HuH-7.5 (cell line): ENCODE measurements around the gene GIPC3.
A peak's percentile ranks its signal among the peaks of the same experiment; 100 is the strongest.
"Not testable (repeated sequence)": the region's sequence is repeated elsewhere in the genome, so short reads cannot be mapped to it uniquely, and the experiment has no call there.

ENCODE experiments used
- DNase-seq: peaks from one replicate; pipeline ENCODE4 v3.0.0; 2011; ENCODE audit warnings: low spot score

GIPC3 gene

DNA sequence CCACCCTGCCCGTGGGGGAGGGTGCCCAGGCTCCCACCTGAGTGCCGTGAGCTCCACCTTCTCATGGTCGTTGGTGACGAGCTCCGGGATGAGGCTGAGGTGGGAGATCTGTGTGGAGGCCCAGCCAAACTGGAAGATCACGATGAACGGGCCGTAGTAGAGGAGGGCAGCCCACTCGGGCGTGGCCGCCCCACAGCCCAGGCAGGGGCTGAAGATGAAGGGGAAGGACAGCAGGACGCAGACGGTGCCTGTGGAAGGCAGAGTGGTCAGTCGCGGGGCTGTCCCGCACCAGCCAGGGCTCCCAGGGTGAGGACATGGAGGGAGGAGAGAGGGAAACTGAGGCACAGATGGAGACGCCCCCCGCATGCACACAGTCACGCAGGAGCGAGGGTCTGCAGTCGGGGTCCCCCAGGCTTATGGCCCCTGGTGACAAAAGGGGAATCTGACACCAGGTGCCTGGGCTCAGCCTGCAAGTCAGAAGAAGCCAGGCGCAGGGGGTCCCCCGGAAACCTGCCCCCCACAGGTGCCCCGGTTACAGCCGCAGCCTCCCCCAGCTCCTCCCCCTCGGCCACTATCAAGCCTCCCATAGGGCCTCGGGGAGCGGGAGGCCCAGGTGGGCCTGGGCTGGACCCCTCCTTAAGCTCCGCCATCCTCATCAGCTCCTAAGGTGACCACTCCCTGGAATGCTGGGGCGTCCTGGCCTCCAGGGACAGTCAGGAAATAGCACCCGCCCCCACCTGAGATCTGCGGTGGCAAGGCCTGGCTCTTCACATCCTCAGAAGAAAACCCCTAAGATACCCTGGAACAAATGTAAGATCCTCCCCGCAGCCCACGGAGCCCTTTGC lies 34.1 kb upstream of the GIPC3 start:
- no peak for DNase-seq

DNA sequence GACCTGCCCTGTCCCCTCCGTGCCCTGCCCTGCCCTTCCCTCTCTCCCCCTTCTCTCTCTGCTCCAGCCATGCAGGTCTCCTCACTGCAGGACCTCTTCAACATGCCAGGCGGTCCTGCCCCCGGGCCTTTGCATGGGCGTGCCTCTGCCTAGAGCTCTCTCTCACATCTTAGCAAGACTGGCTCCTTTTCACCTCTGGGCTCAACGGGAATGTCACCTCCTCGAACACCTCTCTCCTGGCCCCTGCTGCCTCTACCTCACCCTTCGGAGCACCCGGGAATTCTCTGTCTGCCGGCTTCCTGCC lies 33.5 kb upstream of the GIPC3 start:
- no peak for DNase-seq

DNA sequence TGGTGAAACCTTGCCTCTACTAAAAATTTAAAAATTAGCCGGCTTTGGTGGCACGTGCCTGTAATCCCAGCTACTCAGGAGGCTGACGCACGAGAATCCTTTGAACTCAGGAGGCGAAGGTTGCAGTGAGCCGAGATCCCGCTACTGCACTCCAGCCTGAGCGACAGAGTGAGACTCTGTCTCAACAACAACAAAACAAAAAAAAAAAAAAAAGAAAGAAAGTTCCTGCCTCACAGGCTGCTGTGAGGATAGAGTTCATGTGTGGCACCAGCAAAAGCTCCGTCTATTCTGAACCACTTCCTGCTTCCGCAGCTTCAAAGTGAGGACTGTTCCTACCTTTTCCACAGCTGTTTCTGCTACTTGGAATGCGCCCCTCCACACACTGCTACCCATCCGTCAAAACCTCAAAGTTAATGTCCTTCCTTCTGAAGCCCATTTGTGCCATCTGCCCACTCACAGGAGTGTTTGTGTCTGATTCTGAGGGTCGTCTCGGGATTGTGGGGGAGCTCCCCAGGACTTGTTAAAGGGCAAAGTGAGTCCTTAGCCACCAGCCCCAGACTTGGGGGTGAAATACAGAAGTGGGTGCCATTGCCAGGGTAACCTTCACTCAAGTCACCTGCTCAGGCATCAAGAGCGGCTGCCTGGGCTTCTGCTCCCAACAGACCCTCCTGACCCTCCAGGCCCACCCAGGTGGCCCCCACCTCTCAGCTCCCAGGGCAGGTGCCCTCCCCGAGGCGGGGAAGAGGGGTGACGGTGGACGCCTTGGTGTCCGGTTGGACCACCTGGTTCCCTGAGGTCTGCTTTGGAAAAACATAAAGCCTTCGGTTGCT lies 30.8 kb upstream of the GIPC3 start:
- DNase-seq = no peak

DNA sequence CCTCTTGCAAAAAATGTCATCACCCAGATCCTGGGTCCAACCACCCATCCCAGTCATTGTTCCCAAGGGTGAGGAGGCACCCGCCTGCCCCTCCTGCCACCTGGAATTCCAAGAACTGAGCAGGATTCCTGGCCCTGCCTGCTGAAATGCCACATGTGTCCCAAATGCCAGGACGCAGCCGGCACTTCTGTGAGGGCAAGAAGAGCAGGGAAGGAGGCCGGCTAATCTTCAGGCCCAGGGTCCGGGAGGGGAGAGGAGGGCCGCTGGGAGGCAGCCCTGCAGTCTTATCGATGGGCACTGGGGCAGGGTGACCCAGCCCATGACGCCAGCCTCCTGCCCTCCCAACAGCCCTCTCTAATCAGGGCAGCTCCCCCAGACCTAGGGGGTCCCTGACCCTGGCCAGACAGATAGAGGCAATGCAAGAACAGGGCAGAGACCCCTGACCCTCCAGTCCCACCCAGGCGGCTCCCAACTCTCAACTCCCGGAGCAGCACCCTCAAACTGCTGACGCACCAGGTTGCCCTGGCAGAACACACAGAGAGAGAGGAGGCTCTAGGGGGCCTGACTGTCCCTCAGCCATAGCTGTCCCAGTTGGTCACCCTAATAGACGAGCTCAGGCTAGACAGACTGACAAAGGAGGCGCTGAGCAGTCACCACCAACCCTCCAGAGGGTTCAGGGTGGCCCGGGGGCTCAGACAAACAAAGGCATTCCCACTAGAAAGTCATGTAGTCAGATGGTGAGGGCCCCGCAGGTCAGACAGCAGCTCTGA lies 29.4 kb upstream of the GIPC3 start:
- no peak for DNase-seq

DNA sequence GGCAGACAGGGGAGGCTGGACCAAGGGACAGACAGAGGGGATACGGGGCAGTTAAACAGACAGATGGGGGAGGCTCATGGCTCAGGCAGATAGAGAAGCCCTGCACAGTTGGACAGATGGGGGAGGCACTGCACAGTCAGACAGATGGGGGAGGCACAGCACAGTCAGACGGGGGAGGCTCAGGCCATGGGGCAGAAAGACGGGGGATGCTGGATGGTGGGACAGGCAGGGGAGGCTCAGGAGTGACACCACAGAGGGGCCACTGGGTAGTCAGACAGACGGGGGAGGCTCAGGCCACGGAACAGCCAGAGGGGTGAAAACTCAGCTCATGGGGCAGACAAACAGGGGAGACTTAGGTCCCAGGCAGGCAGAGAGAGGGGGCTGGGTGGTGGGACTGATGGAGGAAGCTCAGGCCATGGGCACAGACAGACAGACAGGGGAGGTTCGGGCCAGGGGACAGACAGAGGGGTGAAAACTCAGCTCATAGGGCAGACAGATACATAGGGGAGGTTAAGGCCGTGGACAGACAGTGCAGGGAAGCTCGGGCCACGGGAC lies 28.8 kb upstream of the GIPC3 start:
- no peak for DNase-seq

DNA sequence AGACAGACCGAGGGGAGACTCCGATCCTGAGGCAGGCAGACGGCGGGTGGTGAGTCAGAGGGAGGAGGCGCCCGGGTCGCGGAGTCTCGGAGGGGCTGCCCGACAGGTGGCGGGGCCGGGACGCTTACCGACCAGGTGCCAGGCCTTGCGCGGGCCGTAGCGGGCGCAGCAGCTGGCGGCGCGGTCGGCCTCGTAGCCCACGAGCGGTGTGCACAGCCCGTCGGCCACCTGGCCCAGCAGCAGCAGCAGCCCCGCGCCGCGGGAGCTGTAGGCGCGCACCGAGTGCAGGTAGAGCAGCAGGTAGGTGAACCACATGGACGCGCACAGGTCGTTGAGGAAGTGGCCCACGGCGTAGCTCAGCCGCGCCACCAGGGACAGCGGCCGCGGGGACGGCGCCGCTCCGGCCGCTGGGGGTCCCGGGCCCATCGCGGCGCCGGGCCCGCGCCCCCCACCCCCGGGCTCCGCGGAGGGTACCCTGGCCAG lies 28.3 kb upstream of the GIPC3 start:
- DNase-seq = peak; percentile 68

DNA sequence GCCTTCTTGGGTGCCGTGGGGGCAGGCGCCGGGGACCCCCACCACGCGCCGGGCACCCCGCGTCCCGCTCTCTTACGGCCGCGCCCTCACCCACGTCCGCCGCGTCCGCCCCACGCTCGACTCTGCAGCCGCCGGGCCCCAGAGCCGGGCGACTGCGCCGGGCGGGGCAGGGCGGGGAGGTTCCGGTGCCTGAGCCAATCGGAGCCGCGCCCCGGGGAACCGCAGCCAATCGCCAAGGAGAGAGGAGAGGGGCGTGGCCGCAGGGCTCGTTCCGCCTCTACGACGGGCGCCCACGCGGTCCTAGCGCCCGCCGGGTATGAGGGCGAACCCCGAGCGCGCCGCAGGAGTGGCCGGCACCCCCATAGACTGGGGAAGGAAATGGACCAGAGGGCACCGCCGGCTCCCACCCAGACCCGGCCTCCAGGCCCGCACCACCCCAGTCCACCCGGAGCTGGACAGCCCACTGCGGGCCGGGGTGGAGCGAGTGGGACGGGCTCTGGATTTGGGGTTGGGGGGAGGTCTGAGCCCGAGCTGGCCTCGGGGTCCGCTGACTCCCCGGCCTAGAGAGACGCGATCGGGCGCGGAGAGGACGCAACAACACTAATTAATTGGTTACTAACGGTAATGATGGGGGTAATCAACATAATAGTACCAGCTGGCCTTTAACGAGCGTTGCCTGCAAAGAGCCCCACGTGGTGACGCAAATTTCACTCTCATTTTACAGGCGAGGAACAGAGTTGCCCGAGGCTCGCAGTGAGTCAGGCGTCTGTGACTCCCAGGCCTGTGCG lies 27.6 kb upstream of the GIPC3 start, which contains the start of gene MFSD12:
Gene MFSD12, minus strand, starts transcription at position 126 of the 788 bp plus-strand sequence. CDS start 183 bp downstream, outside the sequence.
- DNase-seq = peak; percentile 100

DNA sequence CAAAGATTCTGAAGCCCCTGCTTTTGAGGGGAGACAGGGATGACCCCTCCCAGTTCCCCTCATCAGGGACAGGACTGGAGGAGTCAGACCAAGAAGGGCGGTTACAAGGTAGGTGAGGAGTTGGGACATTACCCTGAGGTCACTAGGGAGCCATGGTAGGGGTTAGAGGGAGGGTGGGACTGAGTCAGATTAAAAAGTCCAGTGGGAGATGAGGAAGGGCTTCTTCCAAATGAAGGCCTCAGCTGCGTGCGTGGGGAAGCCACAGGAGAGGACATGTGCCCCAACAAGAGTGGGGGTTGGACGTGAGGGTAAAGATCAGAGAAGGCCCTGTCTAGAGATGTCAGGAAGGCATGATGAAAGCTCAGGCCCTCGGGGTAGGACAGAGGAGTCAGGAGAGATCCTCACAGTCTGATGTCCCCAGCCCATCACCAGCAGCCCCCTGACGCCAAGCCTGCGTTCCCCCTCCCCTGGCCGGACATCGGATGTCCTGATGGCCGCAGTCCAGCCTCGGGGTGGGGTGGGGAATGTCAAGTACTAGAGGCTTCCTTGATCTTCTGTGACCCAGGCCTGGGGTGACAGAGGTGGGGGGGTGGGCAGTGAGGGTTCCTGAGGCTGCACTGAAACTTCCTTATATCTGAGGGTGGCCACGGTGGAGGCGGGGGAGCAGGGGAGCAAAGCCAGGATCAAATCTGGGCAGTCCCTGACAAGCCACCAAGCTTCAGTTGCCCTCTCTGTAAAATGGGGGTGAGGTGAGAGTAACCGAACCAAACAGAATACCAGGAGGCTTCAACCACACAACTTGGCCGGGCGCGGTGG lies 21.4 kb upstream of the GIPC3 start:
- DNase-seq = no peak

DNA sequence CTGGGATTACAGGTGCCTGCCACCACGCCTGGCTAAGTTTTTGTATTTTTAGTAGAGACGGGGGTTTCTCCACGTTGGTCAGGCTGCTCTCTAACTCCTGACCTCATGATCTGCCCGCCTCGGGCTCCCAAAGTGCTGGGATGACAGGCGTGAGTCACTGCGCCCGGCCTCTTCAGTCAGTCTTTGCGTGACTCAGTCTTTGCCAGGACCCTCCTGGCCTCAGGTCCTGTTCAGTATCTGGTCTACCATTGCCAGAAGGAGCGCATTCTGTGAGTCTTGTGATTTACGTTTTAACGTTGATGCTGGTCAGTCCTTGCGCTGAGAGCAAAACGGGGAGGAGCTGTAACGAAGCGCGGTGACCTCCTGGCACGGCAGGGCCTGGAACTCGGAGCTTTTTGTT lies 20.1 kb upstream of the GIPC3 start:
- no peak for DNase-seq

DNA sequence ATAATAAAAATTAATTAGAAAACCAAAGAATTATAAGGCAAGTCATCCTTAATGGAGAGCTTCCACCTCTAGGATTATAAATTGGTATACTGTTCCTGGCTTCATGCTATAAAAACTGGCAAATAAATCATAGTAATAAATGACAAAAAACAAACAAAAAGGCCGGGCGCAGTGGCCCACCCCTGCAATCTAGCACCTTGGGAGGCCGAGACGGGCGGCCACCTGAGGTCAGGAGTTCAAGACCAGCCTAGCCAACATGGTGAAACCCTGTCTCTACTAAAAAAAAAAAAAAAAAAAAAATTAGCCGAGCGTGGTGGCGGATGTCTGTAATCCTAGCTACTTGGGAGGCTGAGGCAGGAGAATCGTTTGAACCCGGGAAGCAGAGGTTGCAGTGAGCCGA lies 15.2 kb upstream of the GIPC3 start:
- not testable (repeated sequence) for DNase-seq

DNA sequence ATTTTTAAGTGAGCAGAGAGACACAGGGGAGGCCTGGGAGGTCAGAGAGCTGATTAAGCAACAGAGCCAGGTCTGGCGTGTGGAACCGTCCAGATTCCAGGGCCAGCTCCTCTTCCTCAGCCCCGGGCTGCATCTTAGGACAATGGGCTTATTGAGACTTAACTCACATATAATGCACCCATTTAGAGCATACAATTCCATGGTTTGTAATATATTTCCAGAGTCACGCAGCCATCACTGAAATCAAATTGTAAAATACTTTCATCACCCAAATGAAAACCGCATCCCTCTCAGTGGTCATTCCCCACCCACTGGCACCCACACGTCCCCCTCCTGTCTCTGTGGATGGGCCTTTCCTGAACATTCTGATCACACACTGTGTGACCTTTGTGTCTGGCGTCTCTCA lies 14.7 kb upstream of the GIPC3 start:
- DNase-seq = no peak

DNA sequence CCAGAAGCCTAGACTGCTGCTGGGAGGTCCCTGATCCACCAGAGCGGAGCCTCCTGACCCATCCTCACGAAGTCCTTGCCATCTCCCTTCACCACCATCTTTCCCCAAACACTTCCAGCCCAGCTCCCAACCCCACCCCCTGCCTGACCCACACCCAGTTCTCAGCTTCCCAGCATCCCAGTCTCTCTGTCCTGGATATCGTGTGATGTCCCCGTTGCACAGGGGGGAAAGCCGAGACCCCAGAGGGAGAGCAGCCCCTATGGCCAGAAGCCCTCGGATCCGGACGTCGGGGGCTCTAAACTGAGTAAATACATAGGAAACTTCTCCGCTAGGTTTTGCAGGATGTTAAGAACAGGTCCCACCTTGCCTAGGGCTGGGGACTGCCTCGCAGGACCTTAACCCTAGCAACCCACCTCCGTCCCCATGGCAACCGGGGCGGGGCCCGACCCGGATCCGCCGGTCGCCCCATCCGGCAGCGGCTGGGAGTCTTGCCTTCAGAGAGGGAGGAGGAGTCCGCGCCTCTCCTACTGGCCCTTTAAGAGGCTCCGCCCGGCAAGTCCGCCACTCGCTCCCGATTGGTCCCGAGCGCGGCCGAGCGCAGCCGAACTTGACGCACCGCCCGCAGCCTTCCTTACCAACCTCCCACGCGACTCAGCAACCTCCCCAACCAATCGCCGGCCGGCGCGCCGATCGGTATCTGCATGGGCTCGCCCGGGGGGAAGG lies 13.0 kb upstream of the GIPC3 start:
- peak; percentile 99 for DNase-seq

DNA sequence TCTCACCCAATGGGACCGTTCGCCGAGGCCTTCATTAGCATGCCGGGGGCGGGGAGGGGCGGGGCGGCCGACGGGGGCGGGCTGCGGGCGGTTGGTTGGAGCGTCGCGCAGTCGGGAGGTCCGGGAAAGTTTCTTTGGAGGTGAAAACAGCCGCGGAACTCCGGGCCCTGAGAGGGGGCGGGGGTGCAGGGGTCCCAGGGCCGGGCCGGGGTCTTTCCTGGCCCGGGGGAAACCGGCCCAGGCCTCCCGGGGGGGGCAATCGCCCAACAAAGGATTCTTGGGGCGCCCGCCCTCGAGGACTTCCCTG lies 12.5 kb upstream of the GIPC3 start, which contains the start of gene HMG20B:
Gene HMG20B, plus strand, starts transcription at position 90 of the 307 bp plus-strand sequence. CDS start 366 bp downstream, outside the sequence.
- DNase-seq = no peak

DNA sequence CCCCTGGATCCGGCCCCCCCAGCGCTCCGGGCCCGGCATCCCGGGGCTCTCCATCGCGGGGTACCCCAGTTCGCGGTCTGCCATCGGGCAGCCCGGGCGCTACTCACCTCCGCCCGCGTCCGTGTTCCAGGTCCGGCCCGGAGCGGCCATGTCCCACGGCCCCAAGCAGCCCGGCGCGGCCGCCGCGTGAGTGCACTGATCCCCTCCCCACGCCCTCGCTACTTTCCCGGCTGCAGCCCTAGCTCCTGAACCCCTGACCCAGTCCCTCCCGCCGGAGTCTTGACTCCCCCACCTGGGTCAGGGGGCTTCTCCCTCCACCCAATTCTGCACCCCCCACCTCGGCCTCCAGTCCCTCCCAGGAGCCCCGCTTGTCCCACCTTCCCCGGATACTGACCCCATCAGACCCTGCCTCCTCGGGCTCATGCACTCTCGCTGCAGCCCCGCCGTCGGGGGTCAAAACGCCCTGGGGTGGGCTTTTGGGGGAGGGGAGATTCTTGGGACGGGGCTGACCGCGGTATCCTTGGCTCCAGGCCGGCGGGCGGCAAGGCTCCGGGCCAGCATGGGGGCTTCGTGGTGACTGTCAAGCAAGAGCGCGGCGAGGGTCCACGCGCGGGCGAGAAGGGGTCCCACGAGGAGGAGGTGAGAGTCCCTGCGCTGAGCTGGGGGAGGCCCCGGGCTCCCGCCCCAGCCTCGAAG lies 12.0 kb upstream of the GIPC3 start:
- DNase-seq = peak; percentile 23

DNA sequence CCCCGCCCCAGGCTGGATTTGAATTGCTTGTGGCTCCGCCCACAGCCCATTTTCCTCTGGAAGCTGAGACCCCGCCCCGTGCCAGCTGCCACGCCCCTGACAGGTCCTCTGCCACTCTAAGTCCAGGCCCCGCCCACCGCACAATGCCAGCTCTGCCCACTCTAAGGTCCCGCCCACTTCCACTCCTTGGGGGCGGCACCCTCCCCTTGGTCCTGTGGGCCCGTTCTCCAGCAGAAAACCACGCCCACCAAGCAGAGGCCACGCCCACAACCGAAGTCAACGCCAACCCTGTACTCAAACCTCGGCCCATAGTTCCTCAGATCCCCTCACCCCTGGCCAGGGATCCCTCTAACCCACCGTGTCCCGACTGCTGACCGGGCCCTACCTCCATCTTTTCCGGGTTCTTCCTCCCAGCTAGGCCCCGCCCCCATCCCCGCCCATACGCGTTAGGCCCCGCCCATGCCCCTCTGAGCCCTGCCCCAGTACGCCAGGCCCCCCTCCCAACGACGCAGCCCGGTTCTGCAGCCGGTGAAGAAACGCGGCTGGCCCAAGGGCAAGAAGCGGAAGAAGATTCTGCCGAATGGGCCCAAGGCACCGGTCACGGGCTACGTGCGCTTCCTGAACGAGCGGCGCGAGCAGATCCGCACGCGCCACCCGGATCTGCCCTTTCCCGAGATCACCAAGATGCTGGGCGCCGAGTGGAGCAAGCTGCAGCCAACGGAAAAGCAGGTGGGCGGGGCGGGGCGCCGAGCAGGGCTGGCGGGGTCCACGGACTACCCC lies 11.2 kb upstream of the GIPC3 start:
- DNase-seq = peak; percentile 84

DNA sequence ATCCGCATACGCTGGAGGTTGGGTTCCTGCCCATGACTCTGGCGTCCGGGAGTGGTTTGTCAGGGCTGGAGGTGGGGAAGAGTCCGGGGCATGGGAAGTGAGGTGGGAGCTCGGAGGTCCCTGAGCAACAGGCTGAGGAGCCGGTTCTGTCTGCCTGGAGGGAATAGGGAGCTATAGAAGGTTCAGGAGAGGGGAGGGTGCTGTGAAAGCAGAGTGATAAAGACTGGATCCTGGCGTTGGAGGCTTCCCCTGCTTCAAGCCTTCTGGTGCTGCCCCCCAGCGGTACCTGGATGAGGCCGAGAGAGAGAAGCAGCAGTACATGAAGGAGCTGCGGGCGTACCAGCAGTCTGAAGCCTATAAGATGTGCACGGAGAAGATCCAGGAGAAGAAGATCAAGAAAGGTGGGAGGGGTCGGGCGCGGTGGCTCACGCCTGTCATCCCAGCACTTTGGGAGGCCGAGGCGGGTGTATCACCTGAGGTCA lies 10.0 kb upstream of the GIPC3 start:
- DNase-seq = peak; percentile 67

DNA sequence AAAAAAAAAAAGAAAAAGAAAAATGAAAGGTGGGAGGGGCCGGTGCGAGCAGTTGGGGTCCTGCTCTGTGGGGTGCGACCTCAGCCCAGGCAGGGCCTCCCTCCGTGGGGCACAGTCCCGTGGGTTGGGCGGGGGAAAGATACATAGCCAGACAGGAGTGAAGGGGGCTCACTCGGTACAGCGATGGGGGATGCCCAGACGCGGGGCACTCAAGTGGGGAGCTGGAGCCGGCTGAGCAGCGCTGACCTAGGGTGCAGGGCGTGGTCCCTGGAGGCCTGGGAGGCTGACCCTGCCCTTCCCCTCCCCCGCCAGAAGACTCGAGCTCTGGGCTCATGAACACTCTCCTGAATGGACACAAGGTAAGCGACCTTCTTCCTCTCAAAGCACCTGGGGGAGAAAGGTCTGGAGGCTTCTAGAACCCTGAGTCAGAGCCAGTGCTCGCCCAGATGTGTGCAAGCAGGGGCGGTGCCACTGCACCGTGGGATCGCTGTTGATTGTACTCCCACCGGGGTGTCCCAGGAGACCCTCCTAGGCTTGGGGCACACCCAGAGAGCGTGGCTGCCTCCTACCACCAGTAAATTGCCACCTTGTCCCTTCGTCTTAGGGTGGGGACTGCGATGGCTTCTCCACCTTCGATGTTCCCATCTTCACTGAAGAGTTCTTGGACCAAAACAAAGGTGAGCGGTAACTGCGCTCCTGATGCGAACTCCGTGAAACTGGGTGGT lies 9.2 kb upstream of the GIPC3 start:
- DNase-seq = peak; percentile 6
